Smooth muscle cell (in vitro differentiated cells): ENCODE data around the gene PTPRD. TPM values are rescaled to one million over a fixed set of nuclear protein-coding genes. Genes with fewer than 3 reads are reported as not detected.

ENCODE experiments used
- DNase-seq: peaks from one replicate; lab custom pipeline; 2025; ENCODE audit not compliant: unreplicated experiment; lab: John Stamatoyannopoulos, UW
- H2AFZ ChIP-seq: fragments of 200-600 bp; sonication (generic); 2 replicates; pipeline ENCODE4 v1.6.0; 2016; ENCODE audit warnings: antibody characterized with exemption, low read depth, mild to moderate bottlenecking
- H3F3A ChIP-seq: fragments of 200-600 bp; sonication (generic); 2 replicates; pipeline ENCODE4 v1.6.0; 2017; ENCODE audit warnings: antibody characterized with exemption, low read depth
- H3K27ac ChIP-seq: fragments of 200-600 bp; sonication (generic); 2 replicates; pipeline ENCODE4 v1.5.1; 2016; ENCODE audit warnings: low read depth, mild to moderate bottlenecking
- H3K27me3 ChIP-seq: fragments of 200-600 bp; sonication (generic); 2 replicates; pipeline ENCODE4 v1.6.1; 2016; ENCODE audit warnings: low read depth, mild to moderate bottlenecking
- H3K36me3 ChIP-seq: fragments of 200-600 bp; sonication (generic); 2 replicates; pipeline ENCODE4 v1.5.1; 2016; ENCODE audit warnings: low read depth
- H3K4me1 ChIP-seq: fragments of 200-600 bp; sonication (generic); 2 replicates; pipeline ENCODE4 v1.5.1; 2016; ENCODE audit warnings: low read depth
- H3K4me2 ChIP-seq: fragments of 200-600 bp; sonication (generic); 2 replicates; pipeline ENCODE4 v1.6.0; 2016; ENCODE audit warnings: mild to moderate bottlenecking
- H3K4me3 ChIP-seq: fragments of 200-600 bp; sonication (generic); 2 replicates; pipeline ENCODE4 v1.5.1; 2016; ENCODE audit warnings: mild to moderate bottlenecking
- H3K79me2 ChIP-seq: fragments of 200-600 bp; sonication (generic); 2 replicates; pipeline ENCODE4 v1.6.0; 2016; ENCODE audit warnings: low read depth, mild to moderate bottlenecking
- H3K9ac ChIP-seq: fragments of 200-600 bp; sonication (generic); 2 replicates; pipeline ENCODE4 v1.6.0; 2016; ENCODE audit warnings: low read depth
- H3K9me3 ChIP-seq: fragments of 200-600 bp; sonication (generic); replicated peaks from 2 replicates; pipeline ENCODE4 v1.5.1; 2016; ENCODE audit warnings: low read depth
- H4K20me1 ChIP-seq: fragments of 200-600 bp; sonication (generic); 2 replicates; pipeline ENCODE4 v1.6.0; 2016; ENCODE audit warnings: low read depth
- CTCF ChIP-seq: fragments of 200-600 bp; sonication (generic); IDR thresholded peaks from 2 replicates; pipeline ENCODE4 v1.5.1; 2017; ENCODE audit warnings: borderline replicate concordance, mild to moderate bottlenecking, antibody characterized with exemption; ENCODE audit not compliant: insufficient read depth, poor library complexity, severe bottlenecking
- WGBS: methylation state at CpG from one replicate; pipeline ENCODE4 v1.1.7; 2016; ENCODE audit warnings: low lambda C conversion rate; 5-methylcytosine and 5-hydroxymethylcytosine counted together
- polyA plus RNA-seq: library from polyadenylated mRNA; unstranded; fragments of >200 nt; fragmentation: Nextera tagmentation; extraction: Ambion mirVana; gene quantifications from 2 replicates; pipeline ENCODE4 v1.2.1, GENCODE V29; 2016
- total RNA-seq: library from RNA; depleted of rRNA; stranded (reverse); fragments of >200 nt; gene quantifications from 2 replicates; pipeline ENCODE4 v1.2.3, GENCODE V29; 2014

Gene PTPRD
- total and polyA plus RNA-seq, 2 experiments from 2014 or later = 6.5 to 61.0 TPM

- H4K20me1 ChIP-seq = no peaks in the 10 kb centered on the region
- H2AFZ ChIP-seq = no peak overlapping the region
- no peaks in the 10 kb centered on the region for H3F3A ChIP-seq
- H3K4me1 ChIP-seq = peaks cover 15% of the 10 kb centered on the region
- 93% methylated on average over 1 of the region's 1 CpG for WGBS
- DNase-seq = no peak
- H3K9ac ChIP-seq = no peak overlapping the region
- peaks cover 9% of the 10 kb centered on the region for H3K79me2 ChIP-seq
- H3K36me3 ChIP-seq = no peaks in the 10 kb centered on the region
- TF ChIP-seq CTCF = no peak
- no peaks in the 10 kb centered on the region for H3K9me3 ChIP-seq
- no peaks in the 10 kb centered on the region for H3K27me3 ChIP-seq
- H3K4me2 ChIP-seq = no peak overlapping the region
- H3K4me3 ChIP-seq = no peak overlapping the region
- H3K27ac ChIP-seq = no peak overlapping the region
These were observed 1944.1 kb downstream of the PTPRD start for GRCh38 chr9:8668751-8669150.

- no peak for TF ChIP-seq CTCF
- no peak overlapping the region for H2AFZ ChIP-seq
- peaks cover 15% of the 10 kb centered on the region for H3K4me1 ChIP-seq
- no peaks in the 10 kb centered on the region for H3K27me3 ChIP-seq
- 96% methylated on average over 3 of the region's 3 CpGs for WGBS
- no peak overlapping the region for H3K4me2 ChIP-seq
- no peaks in the 10 kb centered on the region for H3K36me3 ChIP-seq
- no peaks in the 10 kb centered on the region for H3F3A ChIP-seq
- H3K27ac ChIP-seq = no peak overlapping the region
- no peaks in the 10 kb centered on the region for H3K9me3 ChIP-seq
- no peaks in the 10 kb centered on the region for H4K20me1 ChIP-seq
- no peak overlapping the region for H3K9ac ChIP-seq
- no peak for DNase-seq
- H3K79me2 ChIP-seq = peaks cover 6% of the 10 kb centered on the region
- H3K4me3 ChIP-seq = no peak overlapping the region
These were observed 1944.6 kb downstream of the PTPRD start for GRCh38 chr9:8668231-8668630.

GRCh38 chr9:8666060-8666459, 1946.7 kb downstream of the PTPRD start:
- Histone ChIP-seq H3K9me3 (no peaks in the 10 kb centered on the region), H3K36me3 (no peaks in the 10 kb centered on the region), H3K27ac (no peak overlapping the region), H3K79me2 (peaks cover 4% of the 10 kb centered on the region), H3K4me1 (peaks cover 15% of the 10 kb centered on the region), H3K4me3 (no peak overlapping the region), H3K4me2 (no peak overlapping the region), H4K20me1 (no peaks in the 10 kb centered on the region), H3K27me3 (no peaks in the 10 kb centered on the region), H3K9ac (no peak overlapping the region), H3F3A (no peaks in the 10 kb centered on the region), H2AFZ (no peak overlapping the region)
- TF ChIP-seq CTCF = no peak
- DNase-seq = no peak

GRCh38 chr9:8660383-8660782, 1952.4 kb downstream of the PTPRD start:
- no peak for DNase-seq
- Histone ChIP-seq H3K36me3 (no peaks in the 10 kb centered on the region), H3F3A (no peaks in the 10 kb centered on the region), H3K27me3 (no peaks in the 10 kb centered on the region), H3K9me3 (no peaks in the 10 kb centered on the region), H3K4me3 (no peak overlapping the region), H3K4me2 (no peak overlapping the region), H3K27ac (no peak overlapping the region), H2AFZ (no peak overlapping the region), H3K4me1 (peaks cover 12% of the 10 kb centered on the region), H3K9ac (no peak overlapping the region), H3K79me2 (peaks cover 4% of the 10 kb centered on the region), H4K20me1 (no peaks in the 10 kb centered on the region)
- TF ChIP-seq CTCF = no peak
